Kidney epithelial cell (primary cell): ENCODE results near the gene MTMR2. TPM values are rescaled to one million over a fixed set of nuclear protein-coding genes. Genes with fewer than 3 reads are reported as not detected.

Experiments
- DNase-seq: peaks from one replicate; pipeline ENCODE4 v3.0.0-alpha.2; 2010; ENCODE audit warnings: low read depth
- H3K27me3 ChIP-seq: 2 replicates; pipeline ENCODE4 v1.6.0; 2011; ENCODE audit warnings: low read length; ENCODE audit not compliant: control insufficient read depth, insufficient read depth
- H3K36me3 ChIP-seq: 2 replicates; pipeline ENCODE4 v1.5.1; 2011; ENCODE audit warnings: low read length; ENCODE audit not compliant: control insufficient read depth, insufficient read depth
- H3K4me3 ChIP-seq: 2 replicates; pipeline ENCODE4 v1.5.1; 2011; ENCODE audit warnings: low read depth, mild to moderate bottlenecking, control low read depth, low read length
- CTCF ChIP-seq: IDR thresholded peaks from 2 replicates; pipeline ENCODE4 v1.5.1; 2011; ENCODE audit warnings: mild to moderate bottlenecking, moderate library complexity, low read length, control low read depth, inconsistent platforms; ENCODE audit not compliant: insufficient read depth, poor library complexity, severe bottlenecking
- total RNA-seq: library from RNA; depleted of rRNA; stranded (reverse); fragments of >200 nt; gene quantifications from 2 replicates; pipeline ENCODE4 v1.2.3, GENCODE V29; 2015

The MTMR2 gene
- total RNA-seq, 1 donor from 2014 or later: 33.9 TPM

GRCh38 chr11:95853862-95854261 is 70.0 kb downstream of the MTMR2 start:
- Histone ChIP-seq H3K27me3 (no peaks in the 10 kb centered on the region), H3K36me3 (no peaks in the 10 kb centered on the region), H3K4me3 (no peak overlapping the region)
- no peak for DNase-seq
- no peak for TF ChIP-seq CTCF

- Histone ChIP-seq H3K36me3 (no peaks in the 10 kb centered on the region), H3K4me3 (no peak overlapping the region), H3K27me3 (no peaks in the 10 kb centered on the region)
- no peak for DNase-seq
- no peak for TF ChIP-seq CTCF
Observed at GRCh38 chr11:95853138-95853537, 70.8 kb downstream of the MTMR2 start.

- no peaks in the 10 kb centered on the region for H3K36me3 ChIP-seq
- no peak overlapping the region for H3K4me3 ChIP-seq
- DNase-seq: no peak
Observed at GRCh38 chr11:95850137-95850536, 73.8 kb downstream of the MTMR2 start.

GRCh38 chr11:95849087-95849825 is 74.7 kb downstream of the MTMR2 start:
- no peak overlapping the region for H3K4me3 ChIP-seq
- H3K36me3 ChIP-seq: no peaks in the 10 kb centered on the region
- DNase-seq: peak; percentile 43
- TF ChIP-seq CTCF: peak; percentile 62
- H3K27me3 ChIP-seq: no peaks in the 10 kb centered on the region

More at GRCh38 chr11:95850137-95850536, 73.8 kb downstream of the MTMR2 start:
- H3K27me3 ChIP-seq: no peaks in the 10 kb centered on the region
- TF ChIP-seq CTCF: no peak

- H3K27me3 ChIP-seq: no peaks in the 10 kb centered on the region
- no peak for DNase-seq
- H3K4me3 ChIP-seq: no peak overlapping the region
- TF ChIP-seq CTCF: no peak
- H3K36me3 ChIP-seq: no peaks in the 10 kb centered on the region
Observed at GRCh38 chr11:95845167-95845566, 78.7 kb downstream of the MTMR2 start.
